Measurements from ENCODE around the gene RTEL1.

Gene RTEL1

GRCh38 chr20:63731410-63731809 is 73.3 kb downstream of the RTEL1 start:
- no peaks in the 10 kb centered on the region; the same call in 1 of the 2 replicates for H3K36me3 ChIP-seq (ENCODE audit: insufficient read depth, low read length)
- no peaks in the 10 kb centered on the region for H3K9me3 ChIP-seq (ENCODE audit: control insufficient read depth, insufficient read depth, low read length)
- no peak overlapping the region for H3K9ac ChIP-seq (ENCODE audit: low read depth, low read length)
- H3K4me1 ChIP-seq (ENCODE audit: insufficient read depth, low read length) = no peaks in the 10 kb centered on the region

DNA sequence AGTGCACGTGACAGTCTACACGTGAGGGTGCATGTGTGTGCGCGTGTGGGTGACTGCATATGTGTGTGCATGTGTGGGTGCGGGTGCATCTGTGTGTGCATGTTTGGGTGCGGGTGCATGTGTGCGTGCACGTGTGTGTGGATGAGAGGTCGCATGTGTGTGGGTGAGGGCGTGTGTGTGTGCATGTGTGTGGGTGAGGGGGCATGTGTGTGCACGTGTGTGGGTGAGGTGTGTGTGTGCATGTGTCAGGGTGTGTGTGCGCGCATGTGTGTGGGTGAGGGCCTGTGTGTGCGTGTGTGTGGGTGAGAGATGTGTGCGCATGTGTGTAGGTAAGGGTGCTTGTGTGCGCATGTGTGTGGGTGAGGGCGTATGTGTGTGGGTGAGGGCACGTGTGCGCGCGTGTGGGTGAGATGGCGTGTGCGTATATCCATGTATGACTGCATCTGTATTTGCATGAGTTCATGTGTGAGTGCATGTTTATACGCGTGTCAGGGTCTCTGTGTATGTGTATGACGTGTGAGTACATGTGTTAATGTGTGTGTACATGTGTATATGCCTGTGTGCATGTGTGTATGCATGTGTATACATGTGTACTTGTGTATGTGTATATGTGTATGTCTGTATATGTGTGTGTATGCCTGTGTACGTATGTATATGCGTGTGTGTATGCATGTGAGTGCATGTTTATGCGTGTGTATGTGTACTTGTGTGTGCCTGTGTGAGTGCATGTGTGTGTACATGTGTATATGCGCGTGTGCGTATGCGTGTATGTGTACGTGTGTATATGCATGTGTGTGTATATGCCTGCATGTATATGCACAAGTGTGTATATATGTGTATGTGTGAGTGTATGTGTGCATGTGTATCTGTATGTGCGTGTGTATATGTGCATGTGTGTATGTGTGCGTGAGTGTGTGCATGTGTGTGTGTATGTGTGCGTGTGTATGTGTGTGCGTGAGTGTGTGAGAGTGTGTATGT is 74.3 kb downstream of the RTEL1 start:
- Histone ChIP-seq H3K4me1 (ENCODE audit: insufficient read depth, low read length) (no peaks in the 10 kb centered on the region; the same call in 1 of the 2 replicates), H3K9me3 (ENCODE audit: control insufficient read depth, insufficient read depth, low read length) (no peaks in the 10 kb centered on the region), H3K36me3 (ENCODE audit: insufficient read depth, low read length) (no peaks in the 10 kb centered on the region; the same call in 1 of the 2 replicates), H3K9ac (ENCODE audit: low read depth, low read length) (no peak overlapping the region)

DNA sequence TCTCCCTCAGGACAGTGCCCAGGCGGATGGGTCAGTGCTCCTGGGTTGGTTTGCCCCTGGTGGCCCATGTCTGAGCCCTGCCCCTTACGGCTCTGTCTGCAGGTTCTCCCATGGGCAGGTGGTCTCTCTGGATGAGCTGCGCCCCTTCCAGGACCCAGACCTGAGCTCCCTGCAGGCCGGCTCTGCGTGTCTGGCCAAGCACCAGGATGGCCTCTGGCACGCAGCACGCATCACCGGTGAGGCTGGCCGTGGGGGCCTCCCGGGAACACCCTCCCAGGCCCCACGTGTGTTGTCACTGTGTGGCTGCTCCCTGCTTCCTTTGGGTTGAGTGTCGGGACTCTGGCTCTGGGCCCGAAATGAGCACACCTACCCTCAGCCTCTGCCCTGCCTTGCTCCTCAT is 75.0 kb downstream of the RTEL1 start:
- H3K4me1 ChIP-seq (ENCODE audit: insufficient read depth, low read length) = no peaks in the 10 kb centered on the region; the same call in 1 of the 2 replicates
- H3K36me3 ChIP-seq (ENCODE audit: insufficient read depth, low read length) = no peaks in the 10 kb centered on the region; the same call in 1 of the 2 replicates

DNA sequence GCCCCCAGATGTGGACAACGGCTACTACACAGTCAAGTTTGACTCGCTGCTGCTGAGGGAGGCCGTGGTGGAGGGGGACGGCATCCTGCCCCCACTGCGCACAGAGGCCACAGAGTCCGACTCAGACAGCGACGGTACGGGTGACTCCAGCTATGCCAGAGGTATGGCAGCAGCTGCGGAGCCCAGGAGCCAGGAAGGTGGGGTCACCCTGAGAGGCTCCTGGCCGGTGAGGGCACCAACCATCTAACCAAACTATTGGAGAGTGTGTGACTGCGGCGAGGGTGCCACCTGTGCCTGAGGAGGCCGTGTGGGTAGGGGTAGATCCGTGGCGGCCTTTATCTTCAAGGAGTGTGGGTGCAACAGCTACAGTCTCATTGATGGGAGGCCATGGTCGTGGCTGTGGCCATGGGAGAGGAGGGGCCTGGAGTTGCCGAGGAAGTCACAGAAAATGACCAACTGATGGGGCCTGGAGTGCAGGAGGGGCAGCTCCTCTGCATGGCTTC is 75.5 kb downstream of the RTEL1 start:
- no peaks in the 10 kb centered on the region for H3K9me3 ChIP-seq (ENCODE audit: control insufficient read depth, insufficient read depth, low read length)
- no peak overlapping the region for H3K9ac ChIP-seq (ENCODE audit: low read depth, low read length)
- H3K36me3 ChIP-seq (ENCODE audit: insufficient read depth, low read length) = no peaks in the 10 kb centered on the region; the same call in 1 of the 2 replicates
- peaks cover 3% of the 10 kb centered on the region; the same call in 1 of the 2 replicates for H3K4me1 ChIP-seq (ENCODE audit: insufficient read depth, low read length)

More for the DNA sequence above, 75.0 kb downstream of the RTEL1 start:
- no peaks in the 10 kb centered on the region for H3K9me3 ChIP-seq (ENCODE audit: control insufficient read depth, insufficient read depth, low read length)
- no peak overlapping the region for H3K9ac ChIP-seq (ENCODE audit: low read depth, low read length)

GRCh38 chr20:63734111-63734945 is 76.2 kb downstream of the RTEL1 start:
- H3K9me3 ChIP-seq (ENCODE audit: control insufficient read depth, insufficient read depth, low read length) = no peaks in the 10 kb centered on the region
- H3K4me1 ChIP-seq (ENCODE audit: insufficient read depth, low read length) = peaks cover 3% of the 10 kb centered on the region; the same call in 1 of the 2 replicates
- no peaks in the 10 kb centered on the region; the same call in 1 of the 2 replicates for H3K36me3 ChIP-seq (ENCODE audit: insufficient read depth, low read length)
- no peak overlapping the region for H3K9ac ChIP-seq (ENCODE audit: low read depth, low read length)

GRCh38 chr20:63734946-63735858 is 77.1 kb downstream of the RTEL1 start:
- no peak overlapping the region for H3K9ac ChIP-seq (ENCODE audit: low read depth, low read length)
- H3K4me1 ChIP-seq (ENCODE audit: insufficient read depth, low read length) = peaks cover 3% of the 10 kb centered on the region; the same call in 1 of the 2 replicates
- H3K9me3 ChIP-seq (ENCODE audit: control insufficient read depth, insufficient read depth, low read length) = no peaks in the 10 kb centered on the region
- no peaks in the 10 kb centered on the region; the same call in 1 of the 2 replicates for H3K36me3 ChIP-seq (ENCODE audit: insufficient read depth, low read length)

- peak within 1 kb of the TSS; percentile 33; the same call in 1 of the 2 replicates for H3K9ac ChIP-seq (ENCODE audit: low read depth, low read length)
- no peaks in the 10 kb centered on the region; the same call in 1 of the 2 replicates for H3K36me3 ChIP-seq (ENCODE audit: insufficient read depth, low read length)
- peaks cover 3% of the 10 kb centered on the region; the same call in 1 of the 2 replicates for H3K4me1 ChIP-seq (ENCODE audit: insufficient read depth, low read length)
- H3K9me3 ChIP-seq (ENCODE audit: control insufficient read depth, insufficient read depth, low read length) = no peaks in the 10 kb centered on the region
Observed at GRCh38 chr20:63735859-63736718, 78.0 kb downstream of the RTEL1 start, which contains the start of gene LIME1. LIME1 (plus strand) TSS chr20:63736664; CDS start chr20:63737550, 886 bp downstream.

DNA sequence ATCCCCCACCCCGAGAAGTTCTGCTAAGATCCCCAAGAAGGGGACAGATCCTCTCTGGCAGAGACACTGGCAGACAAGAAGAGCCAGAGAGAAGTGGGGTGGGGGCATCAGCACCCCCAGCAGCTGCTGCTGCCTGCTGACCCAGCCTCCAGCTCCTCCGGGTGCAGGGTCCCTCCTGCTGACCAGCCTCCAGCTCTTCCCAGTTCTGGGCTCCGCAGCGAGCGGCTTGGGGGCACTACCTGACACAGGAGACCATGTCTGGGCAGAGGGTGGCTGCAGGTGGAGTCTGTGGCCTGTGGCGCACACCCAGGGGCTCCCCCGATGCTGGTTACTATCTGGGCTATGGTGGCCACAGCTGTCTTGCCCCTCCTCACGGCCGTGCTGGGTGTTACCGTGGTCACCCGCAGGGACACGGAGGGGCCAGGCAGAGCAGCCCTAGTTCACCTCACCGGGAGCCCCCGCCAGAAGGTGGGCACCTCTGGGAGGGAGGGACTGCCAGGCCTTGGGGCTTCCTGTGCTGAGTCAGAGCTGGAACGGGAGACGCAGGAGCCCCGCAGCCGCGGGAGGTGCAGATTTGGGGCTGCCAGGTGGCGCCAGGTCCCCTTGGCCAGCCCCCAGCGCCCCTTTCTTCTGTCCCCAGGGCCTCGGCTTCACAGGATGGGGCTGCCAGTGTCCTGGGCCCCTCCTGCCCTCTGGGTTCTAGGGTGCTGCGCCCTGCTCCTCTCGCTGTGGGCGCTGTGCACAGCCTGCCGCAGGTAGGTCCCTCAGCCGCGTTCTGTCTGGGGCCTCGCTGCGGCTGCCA is 79.0 kb downstream of the RTEL1 start:
- Histone ChIP-seq H3K4me1 (ENCODE audit: insufficient read depth, low read length) (peaks cover 3% of the 10 kb centered on the region; the same call in 1 of the 2 replicates), H3K36me3 (ENCODE audit: insufficient read depth, low read length) (no peaks in the 10 kb centered on the region; the same call in 1 of the 2 replicates), H3K9ac (ENCODE audit: low read depth, low read length) (peak overlapping the region; percentile 33; the same call in 1 of the 2 replicates), H3K9me3 (ENCODE audit: control insufficient read depth, insufficient read depth, low read length) (no peaks in the 10 kb centered on the region)

DNA sequence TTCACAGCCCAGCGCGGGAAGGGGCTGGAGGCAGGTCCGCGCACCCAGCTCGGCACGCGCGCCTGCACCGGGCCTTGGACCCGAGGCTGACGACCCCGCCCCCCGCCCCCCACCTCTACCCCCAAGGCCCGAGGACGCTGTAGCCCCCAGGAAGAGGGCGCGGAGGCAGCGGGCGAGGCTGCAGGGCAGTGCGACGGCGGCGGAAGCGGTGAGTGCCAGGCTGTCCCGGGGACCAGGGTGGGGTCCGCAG is 79.5 kb downstream of the RTEL1 start:
- Histone ChIP-seq H3K9me3 (ENCODE audit: control insufficient read depth, insufficient read depth, low read length) (no peaks in the 10 kb centered on the region), H3K4me1 (ENCODE audit: insufficient read depth, low read length) (peaks cover 3% of the 10 kb centered on the region; the same call in 1 of the 2 replicates), H3K9ac (ENCODE audit: low read depth, low read length) (no peak overlapping the region; the same call in 1 of the 2 replicates), H3K36me3 (ENCODE audit: insufficient read depth, low read length) (no peaks in the 10 kb centered on the region; the same call in 1 of the 2 replicates)

DNA sequence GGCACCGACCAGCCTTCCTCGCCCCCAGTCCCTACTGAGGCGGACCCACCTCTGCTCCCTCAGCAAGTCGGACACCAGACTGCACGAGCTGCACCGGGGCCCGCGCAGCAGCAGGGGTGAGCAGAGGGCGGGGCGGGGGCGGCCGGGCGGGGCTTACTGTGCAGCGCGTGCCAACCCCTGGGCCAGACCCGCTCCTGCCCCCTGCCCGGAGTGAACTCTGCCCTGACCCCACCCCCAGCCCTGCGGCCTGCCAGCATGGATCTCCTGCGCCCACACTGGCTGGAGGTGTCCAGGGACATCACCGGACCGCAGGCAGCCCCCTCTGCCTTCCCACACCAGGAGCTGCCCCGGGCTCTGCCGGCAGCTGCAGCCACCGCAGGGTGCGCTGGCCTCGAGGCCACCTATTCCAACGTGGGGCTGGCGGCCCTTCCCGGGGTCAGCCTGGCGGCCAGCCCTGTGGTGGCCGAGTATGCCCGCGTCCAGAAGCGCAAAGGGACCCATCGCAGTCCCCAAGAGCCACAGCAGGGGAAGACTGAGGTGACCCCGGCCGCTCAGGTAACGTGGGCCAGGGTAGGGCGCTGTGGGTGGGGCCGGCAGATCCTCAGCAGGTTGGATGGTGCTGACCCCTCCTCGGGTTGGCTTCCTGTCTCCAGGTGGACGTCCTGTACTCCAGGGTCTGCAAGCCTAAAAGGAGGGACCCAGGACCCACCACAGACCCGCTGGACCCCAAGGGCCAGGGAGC is 80.0 kb downstream of the RTEL1 start:
- Histone ChIP-seq H3K9ac (ENCODE audit: low read depth, low read length) (peak overlapping the region; percentile 56; the same call in 1 of the 2 replicates), H3K36me3 (ENCODE audit: insufficient read depth, low read length) (no peaks in the 10 kb centered on the region; the same call in 1 of the 2 replicates), H3K4me1 (ENCODE audit: insufficient read depth, low read length) (peaks cover 3% of the 10 kb centered on the region; the same call in 1 of the 2 replicates), H3K9me3 (ENCODE audit: control insufficient read depth, insufficient read depth, low read length) (no peaks in the 10 kb centered on the region)

GRCh38 chr20:63738687-63739129 is 80.6 kb downstream of the RTEL1 start:
- H3K36me3 ChIP-seq (ENCODE audit: insufficient read depth, low read length) = no peaks in the 10 kb centered on the region; the same call in 1 of the 2 replicates
- H3K9me3 ChIP-seq (ENCODE audit: control insufficient read depth, insufficient read depth, low read length) = no peaks in the 10 kb centered on the region
- H3K4me1 ChIP-seq (ENCODE audit: insufficient read depth, low read length) = peaks cover 3% of the 10 kb centered on the region; the same call in 1 of the 2 replicates
- peak overlapping the region; percentile 56; the same call in 1 of the 2 replicates for H3K9ac ChIP-seq (ENCODE audit: low read depth, low read length)

All from ES-I3 (cell line).